GM23248 (cell line): ENCODE results near the gene TBKBP1. TPM values are rescaled to one million over a fixed set of nuclear protein-coding genes. Genes with fewer than 3 reads are reported as not detected.

Source experiments
- DNase-seq: peaks from one replicate; pipeline ENCODE4 v3.0.0-alpha.2; 2015
- H2AFZ ChIP-seq: fragments of 200-600 bp; sonication (generic); 2 replicates; pipeline ENCODE4 v1.6.1; 2016; ENCODE audit warnings: antibody characterized with exemption
- H3F3A ChIP-seq: fragments of 200-600 bp; sonication (generic); 2 replicates; pipeline ENCODE4 v1.6.1; 2016; ENCODE audit warnings: mild to moderate bottlenecking, antibody characterized with exemption, mixed run types; ENCODE audit not compliant: insufficient read depth
- H3K27ac ChIP-seq: fragments of 200-600 bp; sonication (generic); 2 replicates; pipeline ENCODE4 v1.5.1; 2016; ENCODE audit warnings: mild to moderate bottlenecking
- H3K27me3 ChIP-seq: fragments of 200-600 bp; sonication (generic); replicated peaks from 2 replicates; pipeline ENCODE4 v1.6.1; 2016; ENCODE audit warnings: mild to moderate bottlenecking; ENCODE audit not compliant: insufficient read depth
- H3K36me3 ChIP-seq: fragments of 200-600 bp; sonication (generic); 2 replicates; pipeline ENCODE4 v1.6.1; 2016; ENCODE audit warnings: low read depth, mild to moderate bottlenecking
- H3K4me1 ChIP-seq: fragments of 200-600 bp; sonication (generic); 2 replicates; pipeline ENCODE4 v1.6.1; 2016; ENCODE audit warnings: mild to moderate bottlenecking; ENCODE audit not compliant: insufficient read depth
- H3K4me2 ChIP-seq: fragments of 200-600 bp; sonication (generic); one replicate; pipeline ENCODE4 v1.6.1; 2016; ENCODE audit warnings: mild to moderate bottlenecking; ENCODE audit not compliant: unreplicated experiment
- H3K4me3 ChIP-seq: fragments of 200-600 bp; sonication (generic); 2 replicates; pipeline ENCODE4 v1.5.1; 2016; ENCODE audit warnings: mild to moderate bottlenecking
- H3K79me2 ChIP-seq: fragments of 200-600 bp; sonication (generic); 2 replicates; pipeline ENCODE4 v1.6.1; 2016; ENCODE audit warnings: mild to moderate bottlenecking; ENCODE audit not compliant: insufficient read depth
- H3K9ac ChIP-seq: fragments of 200-600 bp; sonication (generic); 2 replicates; pipeline ENCODE4 v1.6.1; 2016; ENCODE audit warnings: mild to moderate bottlenecking
- H3K9me2 ChIP-seq: fragments of 200-600 bp; sonication (generic); 2 replicates; pipeline ENCODE4 v1.6.1; 2016; ENCODE audit warnings: mixed run types, mild to moderate bottlenecking, moderate library complexity; ENCODE audit not compliant: insufficient read depth
- H3K9me3 ChIP-seq: fragments of 200-600 bp; sonication (generic); one replicate; pipeline ENCODE4 v1.6.1; 2017; ENCODE audit warnings: low read depth
- H4K20me1 ChIP-seq: fragments of 200-600 bp; sonication (generic); 2 replicates; pipeline ENCODE4 v1.6.0; 2016; ENCODE audit not compliant: insufficient read depth
- EZH2 ChIP-seq: fragments of 200-600 bp; sonication (generic); IDR thresholded peaks from 2 replicates; pipeline ENCODE4 v1.6.1; 2018; ENCODE audit warnings: antibody characterized with exemption, mild to moderate bottlenecking; ENCODE audit not compliant: insufficient read depth, poor library complexity, severe bottlenecking
- EZH2phosphoT487 ChIP-seq: fragments of 200-600 bp; sonication (generic); IDR thresholded peaks from 2 replicates; pipeline ENCODE4 v1.6.1; 2018; ENCODE audit warnings: antibody characterized with exemption, moderate library complexity, mild to moderate bottlenecking, low read depth; ENCODE audit not compliant: insufficient read depth
- WGBS, 2 experiments: methylation state at CpG; one replicate each; pipeline ENCODE4 v1.1.6; 2015 to 2017; ENCODE audit warnings: low lambda C conversion rate in 2 of 2, low coverage in 1 of 2; ENCODE audit errors: missing lambda C conversion rate in 2 of 2; 5-methylcytosine and 5-hydroxymethylcytosine counted together
- in situ Hi-C: fragments of 300-500 bp; cut with MboI; formaldehyde crosslinking; loops from 2 replicates; pipeline ENCODE4 v1.15.0; 2020
- polyA plus RNA-seq: library from polyadenylated mRNA; unstranded; fragments of >200 nt; fragmentation: Nextera tagmentation; extraction: Ambion mirVana; gene quantifications from 2 replicates; pipeline ENCODE4 v1.2.1, GENCODE V29; 2016
- total RNA-seq: library from RNA; depleted of rRNA; stranded (reverse); fragments of >200 nt; shearing (Covaris generic); gene quantifications from 2 replicates; pipeline ENCODE4 v1.2.3, GENCODE V29; 2014

TBKBP1 gene
- total and polyA plus RNA-seq, 2 experiments from 2014 or later = 1.1 to 12.3 TPM

GRCh38 chr17:47713980-47714700, 20.2 kb downstream of the TBKBP1 start:
- 18 to 19% methylated on average over 15 of the region's 15 CpGs for WGBS, 2 experiments
- peaks cover 5% of the 10 kb centered on the region for H3K4me1 ChIP-seq
- H3K36me3 ChIP-seq = no peaks in the 10 kb centered on the region
- no peak overlapping the region for H3K4me3 ChIP-seq
- TF ChIP-seq EZH2 = no peak
- no peak for TF ChIP-seq EZH2phosphoT487
- no peak overlapping the region for H3K27ac ChIP-seq
- no peak for DNase-seq
- in situ Hi-C loops = no loop called here
- H3K4me2 ChIP-seq = no peak overlapping the region
- peaks cover 39% of the 10 kb centered on the region for H3K27me3 ChIP-seq
- no peak overlapping the region for H3K9ac ChIP-seq
- H3K9me3 ChIP-seq = no peaks in the 10 kb centered on the region
- no peak overlapping the region for H2AFZ ChIP-seq
- no peaks in the 10 kb centered on the region for H3K9me2 ChIP-seq
- no peaks in the 10 kb centered on the region for H4K20me1 ChIP-seq
- no peaks in the 10 kb centered on the region for H3F3A ChIP-seq
- H3K79me2 ChIP-seq = no peaks in the 10 kb centered on the region

DNA sequence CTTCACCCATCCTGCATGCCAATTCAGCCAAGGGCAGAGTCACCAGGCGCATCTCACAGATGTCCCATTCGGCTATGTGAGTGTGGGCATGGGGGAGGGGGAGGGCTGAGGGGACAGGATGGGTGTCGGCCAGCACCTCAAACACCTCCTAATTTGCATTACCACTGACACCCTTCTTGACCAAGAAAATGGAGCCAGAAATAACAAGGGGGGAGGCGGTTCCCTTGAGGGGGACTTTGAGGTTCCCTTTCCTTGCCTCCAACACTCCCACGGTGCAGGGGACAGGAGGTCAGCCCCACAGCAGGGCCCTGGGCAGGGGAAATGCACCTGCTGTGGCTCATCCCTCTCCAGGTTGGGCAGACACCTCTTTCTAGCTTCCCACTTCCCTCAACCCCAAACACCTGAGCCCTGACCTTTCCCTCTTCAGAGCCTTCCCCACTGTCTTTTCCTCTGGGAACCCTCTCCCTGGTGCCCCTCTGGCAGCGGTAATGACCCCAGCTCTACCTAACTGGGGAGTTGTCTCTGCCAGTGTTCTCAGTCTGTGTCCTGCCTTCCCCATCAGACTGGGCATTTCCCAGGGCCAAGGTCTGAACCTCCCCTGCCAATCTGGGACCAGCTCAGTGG, 20.9 kb downstream of the TBKBP1 start:
- Histone ChIP-seq H3K4me3 (no peak overlapping the region), H3K9me2 (no peaks in the 10 kb centered on the region), H3K79me2 (no peaks in the 10 kb centered on the region), H3K27me3 (peaks cover 39% of the 10 kb centered on the region), H3K36me3 (no peaks in the 10 kb centered on the region), H3F3A (no peaks in the 10 kb centered on the region), H4K20me1 (no peaks in the 10 kb centered on the region), H2AFZ (no peak overlapping the region), H3K4me1 (peaks cover 11% of the 10 kb centered on the region), H3K27ac (no peak overlapping the region), H3K4me2 (no peak overlapping the region), H3K9me3 (no peaks in the 10 kb centered on the region), H3K9ac (no peak overlapping the region)
- 59 to 64% methylated on average over 6 of the region's 6 CpGs for WGBS, 2 experiments
- TF ChIP-seq EZH2 (no peak), EZH2phosphoT487 (no peak)
- in situ Hi-C loops = no loop called here
- DNase-seq = no peak

DNA sequence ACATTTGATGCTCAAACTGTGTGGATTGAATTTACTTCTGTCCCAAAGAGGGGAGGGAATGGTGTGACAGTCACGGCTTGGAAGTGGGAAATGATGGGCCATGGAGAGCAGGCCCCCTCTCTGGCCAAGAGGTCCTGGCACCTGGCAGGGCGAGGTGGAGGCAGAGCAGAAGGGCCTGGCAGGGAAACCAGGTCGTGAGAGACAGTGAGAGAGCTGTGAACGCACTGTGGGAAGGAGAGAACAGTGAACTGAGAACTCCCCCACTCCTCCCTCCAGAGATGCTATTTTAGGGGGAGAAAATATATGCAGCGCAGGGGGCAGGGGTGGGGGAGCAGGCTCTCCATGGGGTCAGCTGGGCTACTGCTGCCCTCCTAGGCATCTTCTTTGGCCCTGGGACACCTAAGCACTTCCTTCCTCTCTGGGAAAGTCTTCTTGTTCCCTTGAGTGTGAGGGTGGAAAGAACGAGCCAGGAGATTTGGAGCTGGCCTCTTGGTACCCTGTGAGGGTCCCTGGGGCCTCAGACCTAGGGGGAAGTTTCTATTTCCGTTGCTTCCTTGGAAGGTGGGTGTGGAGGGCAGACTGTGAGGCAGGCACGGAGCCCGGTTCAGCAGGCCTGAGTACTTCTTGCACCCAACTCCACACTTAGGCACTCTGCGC, 21.8 kb downstream of the TBKBP1 start:
- H3K27me3 ChIP-seq = peaks cover 45% of the 10 kb centered on the region
- H3K36me3 ChIP-seq = no peaks in the 10 kb centered on the region
- H2AFZ ChIP-seq = no peak overlapping the region
- peaks cover 14% of the 10 kb centered on the region for H3K4me1 ChIP-seq
- WGBS, 2 experiments = 60 to 64% methylated on average over 10 of the region's 10 CpGs
- no peaks in the 10 kb centered on the region for H4K20me1 ChIP-seq
- H3K9me3 ChIP-seq = no peaks in the 10 kb centered on the region
- no peaks in the 10 kb centered on the region for H3K79me2 ChIP-seq
- no peak overlapping the region for H3K27ac ChIP-seq
- in situ Hi-C loops = no loop called here
- H3F3A ChIP-seq = no peaks in the 10 kb centered on the region
- no peaks in the 10 kb centered on the region for H3K9me2 ChIP-seq
- H3K9ac ChIP-seq = no peak overlapping the region
- no peak for DNase-seq
- H3K4me2 ChIP-seq = no peak overlapping the region
- no peak for TF ChIP-seq EZH2phosphoT487
- TF ChIP-seq EZH2 = no peak
- H3K4me3 ChIP-seq = no peak overlapping the region

DNA sequence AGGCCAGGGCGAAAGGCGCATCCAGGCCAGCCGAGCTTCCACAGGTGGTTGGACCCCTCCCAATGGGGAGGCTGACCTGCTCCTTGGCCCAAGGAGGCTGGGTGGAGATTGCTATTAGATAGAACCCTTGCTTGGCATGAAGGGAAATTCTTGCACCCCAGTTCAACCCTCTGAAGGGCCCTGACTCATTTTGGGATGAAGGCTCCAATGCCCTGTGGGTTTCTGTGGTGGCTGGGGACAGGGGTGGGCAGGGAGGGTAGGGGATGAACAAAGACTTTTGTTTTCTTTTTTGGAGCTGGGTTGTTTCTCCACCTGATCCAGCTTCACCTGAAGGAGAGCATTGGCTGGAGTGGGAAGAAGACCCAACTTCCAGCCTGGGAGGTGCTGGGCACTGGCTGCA, 22.4 kb downstream of the TBKBP1 start:
- Histone ChIP-seq H3K27ac (no peak overlapping the region), H4K20me1 (no peaks in the 10 kb centered on the region), H3K9me2 (no peaks in the 10 kb centered on the region), H3K36me3 (no peaks in the 10 kb centered on the region), H3F3A (no peaks in the 10 kb centered on the region), H2AFZ (no peak overlapping the region), H3K9ac (no peak overlapping the region), H3K4me3 (no peak overlapping the region), H3K27me3 (peaks cover 49% of the 10 kb centered on the region), H3K9me3 (no peaks in the 10 kb centered on the region), H3K4me2 (no peak overlapping the region), H3K4me1 (peaks cover 19% of the 10 kb centered on the region), H3K79me2 (no peaks in the 10 kb centered on the region)
- no peak for DNase-seq
- TF ChIP-seq EZH2 (no peak), EZH2phosphoT487 (no peak)
- in situ Hi-C loops = no loop called here
- WGBS, 2 experiments = 76 to 87% methylated on average over 3 of the region's 3 CpGs
